Neural crest cell (in vitro differentiated cells): ENCODE measurements around the gene HACE1. TPM values are rescaled to one million over a fixed set of nuclear protein-coding genes. Genes with fewer than 3 reads are reported as not detected.
A peak's percentile ranks its signal among the peaks of the same experiment; 100 is the strongest.

Source experiments
- DNase-seq: peaks from one replicate; pipeline ENCODE4 v3.0.0; 2021; ENCODE audit warnings: low read depth, mixed read lengths, low spot score
- H3K27ac Mint-ChIP-seq: one replicate; pipeline ENCODE4 v1.8.0; 2021; ENCODE audit warnings: mild to moderate bottlenecking, mixed read lengths; ENCODE audit not compliant: unreplicated experiment
- H3K27me3 Mint-ChIP-seq: 2 replicates; pipeline ENCODE4 v1.8.0; 2021; ENCODE audit warnings: low read depth, mild to moderate bottlenecking, mixed read lengths
- H3K36me3 Mint-ChIP-seq: 2 replicates; pipeline ENCODE4 v1.8.0; 2021; ENCODE audit warnings: low read depth, mild to moderate bottlenecking, mixed read lengths
- H3K4me1 Mint-ChIP-seq: 2 replicates; pipeline ENCODE4 v1.8.0; 2021; ENCODE audit warnings: mixed read lengths
- H3K4me3 Mint-ChIP-seq: one replicate; pipeline ENCODE4 v1.8.0; 2021; ENCODE audit warnings: mild to moderate bottlenecking, mixed read lengths
- H3K9me3 Mint-ChIP-seq: 2 replicates; pipeline ENCODE4 v1.8.0; 2021; ENCODE audit warnings: mixed read lengths
- total RNA-seq: library from RNA; stranded (reverse); gene quantifications from 2 replicates; pipeline ENCODE4 v1.2.1, GENCODE V29; 2021
- TF ChIP-seq, protein P1 (sequence below): fragments of 200-600 bp; sonication (generic); conservative IDR thresholded peaks from 2 replicates; pipeline ENCODE4 v1.5.0; 2021; ENCODE audit warnings: antibody characterized with exemption, mild to moderate bottlenecking

Gene HACE1
- total RNA-seq, 1 donor from 2014 or later: 23.9 TPM

DNA sequence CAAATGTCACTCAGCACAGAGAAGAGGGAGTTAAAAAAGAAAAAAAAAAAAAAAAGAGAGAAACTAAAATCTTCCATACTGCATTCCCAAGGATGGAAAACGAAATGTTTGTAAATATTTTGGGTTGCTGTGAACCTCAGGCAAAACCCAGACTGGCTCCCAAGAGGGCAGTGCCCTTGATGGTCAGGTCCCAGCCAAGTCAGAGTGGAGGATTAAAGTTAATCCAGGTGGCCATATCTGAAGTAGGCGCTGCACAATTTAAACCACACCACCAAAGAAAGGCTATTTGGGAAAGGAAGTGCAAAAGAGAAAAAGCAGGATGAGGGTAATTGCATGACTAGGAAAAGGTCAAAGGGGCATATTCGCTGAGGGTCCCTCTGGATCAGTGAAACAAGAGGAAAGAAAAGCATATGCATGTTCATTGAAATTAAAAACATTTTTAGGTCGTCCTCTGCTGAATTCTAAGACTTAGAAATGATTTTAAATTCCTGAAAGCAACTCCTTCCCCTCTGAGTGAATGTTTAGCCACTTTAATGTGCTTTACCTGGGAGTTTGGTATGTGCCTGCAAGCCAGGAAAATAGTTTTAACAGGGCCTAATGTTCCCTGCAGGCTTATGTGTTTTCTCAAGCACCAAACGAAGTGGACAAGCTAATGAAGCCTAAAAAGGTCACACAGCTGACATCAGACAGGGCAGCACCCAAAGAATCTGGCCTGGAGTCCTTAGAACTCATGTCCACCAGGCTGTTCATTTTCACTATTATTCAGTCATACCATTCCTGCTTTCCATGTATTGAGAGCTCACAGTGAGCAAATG lies 159.1 kb downstream of the HACE1 start:
- Mint-ChIP-seq H3K36me3 (no peaks in the 10 kb centered on the region), H3K4me1 (peaks cover 20% of the 10 kb centered on the region), H3K27me3 (no peaks in the 10 kb centered on the region), H3K4me3 (no peak overlapping the region), H3K27ac (no peak overlapping the region), H3K9me3 (no peaks in the 10 kb centered on the region)
- TF ChIP-seq, protein P1, sequence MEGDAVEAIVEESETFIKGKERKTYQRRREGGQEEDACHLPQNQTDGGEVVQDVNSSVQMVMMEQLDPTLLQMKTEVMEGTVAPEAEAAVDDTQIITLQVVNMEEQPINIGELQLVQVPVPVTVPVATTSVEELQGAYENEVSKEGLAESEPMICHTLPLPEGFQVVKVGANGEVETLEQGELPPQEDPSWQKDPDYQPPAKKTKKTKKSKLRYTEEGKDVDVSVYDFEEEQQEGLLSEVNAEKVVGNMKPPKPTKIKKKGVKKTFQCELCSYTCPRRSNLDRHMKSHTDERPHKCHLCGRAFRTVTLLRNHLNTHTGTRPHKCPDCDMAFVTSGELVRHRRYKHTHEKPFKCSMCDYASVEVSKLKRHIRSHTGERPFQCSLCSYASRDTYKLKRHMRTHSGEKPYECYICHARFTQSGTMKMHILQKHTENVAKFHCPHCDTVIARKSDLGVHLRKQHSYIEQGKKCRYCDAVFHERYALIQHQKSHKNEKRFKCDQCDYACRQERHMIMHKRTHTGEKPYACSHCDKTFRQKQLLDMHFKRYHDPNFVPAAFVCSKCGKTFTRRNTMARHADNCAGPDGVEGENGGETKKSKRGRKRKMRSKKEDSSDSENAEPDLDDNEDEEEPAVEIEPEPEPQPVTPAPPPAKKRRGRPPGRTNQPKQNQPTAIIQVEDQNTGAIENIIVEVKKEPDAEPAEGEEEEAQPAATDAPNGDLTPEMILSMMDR: no peak
- no peak for DNase-seq

DNA sequence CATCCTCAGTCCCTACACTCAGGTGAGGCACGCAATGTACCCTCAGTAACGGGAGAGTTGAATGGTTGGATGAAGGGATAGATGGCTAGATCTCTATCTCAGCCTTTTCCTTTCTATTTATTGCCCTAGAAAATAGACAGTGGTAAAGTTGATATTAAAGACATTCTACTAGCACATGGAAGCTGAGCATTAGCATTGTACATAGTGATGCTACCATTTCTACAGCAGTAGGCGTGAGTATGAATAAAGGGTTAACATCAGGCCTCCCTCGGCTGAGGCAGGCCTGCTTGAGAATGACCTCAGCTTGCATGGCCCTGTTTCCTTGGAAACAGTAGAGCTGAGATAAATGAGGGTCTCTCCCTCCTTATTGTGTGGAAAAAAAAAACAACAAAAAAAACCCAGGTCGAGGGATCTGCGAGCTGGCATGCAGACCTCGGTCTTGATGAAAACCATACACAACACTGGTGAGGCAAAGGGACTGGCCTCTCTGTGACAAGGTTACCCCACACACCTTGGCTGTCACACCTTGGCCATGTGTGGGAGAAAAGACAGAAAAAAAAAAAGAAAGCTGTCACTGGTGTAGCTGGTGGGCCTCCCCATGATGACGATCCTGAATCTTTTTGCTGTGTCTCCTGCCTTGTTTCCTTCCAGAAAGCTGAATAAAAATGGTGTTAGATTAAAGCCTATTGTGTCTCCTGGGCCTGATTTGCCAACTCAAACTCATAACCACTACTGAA lies 160.0 kb downstream of the HACE1 start:
- DNase-seq: peak; percentile 5
- TF ChIP-seq, protein P1: no peak
- Mint-ChIP-seq H3K27ac (no peak overlapping the region), H3K9me3 (no peaks in the 10 kb centered on the region), H3K4me1 (peaks cover 15% of the 10 kb centered on the region), H3K4me3 (no peak overlapping the region), H3K36me3 (no peaks in the 10 kb centered on the region), H3K27me3 (no peaks in the 10 kb centered on the region)

DNA sequence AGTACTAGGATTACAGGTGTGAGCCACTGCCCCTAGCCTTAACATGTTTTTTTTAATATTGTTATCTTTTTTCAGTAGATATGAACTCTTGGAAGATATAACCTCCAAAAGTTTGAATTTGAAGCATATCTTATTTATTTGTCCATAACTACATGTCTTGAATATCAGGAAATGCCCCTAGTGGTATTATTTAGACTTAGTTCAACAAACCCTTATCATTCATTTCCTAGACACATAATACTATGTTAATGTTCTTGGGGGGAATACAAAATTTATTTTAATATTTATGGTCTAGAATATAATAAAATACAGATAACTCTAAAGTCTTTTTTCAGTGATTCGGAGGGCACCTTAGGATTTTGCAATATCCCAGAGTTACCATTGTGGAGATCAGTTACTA lies 160.7 kb downstream of the HACE1 start:
- Mint-ChIP-seq H3K9me3 (no peaks in the 10 kb centered on the region), H3K4me3 (peak overlapping the region; percentile 35), H3K36me3 (no peaks in the 10 kb centered on the region), H3K27me3 (no peaks in the 10 kb centered on the region), H3K4me1 (peaks cover 10% of the 10 kb centered on the region), H3K27ac (no peak overlapping the region)
- DNase-seq: no peak
- TF ChIP-seq, protein P1: no peak

DNA sequence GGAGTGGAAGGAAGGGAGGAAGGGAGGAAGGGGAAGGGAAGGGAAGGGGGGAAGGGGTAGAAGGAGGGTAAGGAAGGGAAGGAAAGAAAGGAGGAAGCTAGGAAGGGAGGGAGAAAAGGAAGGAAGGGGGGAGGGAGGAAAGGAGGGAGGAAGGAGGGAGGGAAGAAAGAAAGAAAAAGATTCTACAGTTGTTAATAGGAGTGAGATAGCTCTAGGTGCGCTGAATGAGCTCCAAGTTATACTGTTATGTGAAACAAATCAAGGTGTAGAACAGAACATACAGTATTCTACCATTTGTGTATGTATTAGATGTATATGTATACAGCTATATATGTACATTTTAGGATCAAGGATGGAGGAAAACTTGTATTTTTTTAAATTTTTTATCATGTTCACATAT lies 167.7 kb downstream of the HACE1 start:
- Mint-ChIP-seq H3K4me1 (peaks cover 37% of the 10 kb centered on the region), H3K27me3 (no peaks in the 10 kb centered on the region), H3K4me3 (no peak overlapping the region), H3K36me3 (no peaks in the 10 kb centered on the region), H3K9me3 (no peaks in the 10 kb centered on the region), H3K27ac (no peak overlapping the region)
- TF ChIP-seq, protein P1: no peak
- no peak for DNase-seq

DNA sequence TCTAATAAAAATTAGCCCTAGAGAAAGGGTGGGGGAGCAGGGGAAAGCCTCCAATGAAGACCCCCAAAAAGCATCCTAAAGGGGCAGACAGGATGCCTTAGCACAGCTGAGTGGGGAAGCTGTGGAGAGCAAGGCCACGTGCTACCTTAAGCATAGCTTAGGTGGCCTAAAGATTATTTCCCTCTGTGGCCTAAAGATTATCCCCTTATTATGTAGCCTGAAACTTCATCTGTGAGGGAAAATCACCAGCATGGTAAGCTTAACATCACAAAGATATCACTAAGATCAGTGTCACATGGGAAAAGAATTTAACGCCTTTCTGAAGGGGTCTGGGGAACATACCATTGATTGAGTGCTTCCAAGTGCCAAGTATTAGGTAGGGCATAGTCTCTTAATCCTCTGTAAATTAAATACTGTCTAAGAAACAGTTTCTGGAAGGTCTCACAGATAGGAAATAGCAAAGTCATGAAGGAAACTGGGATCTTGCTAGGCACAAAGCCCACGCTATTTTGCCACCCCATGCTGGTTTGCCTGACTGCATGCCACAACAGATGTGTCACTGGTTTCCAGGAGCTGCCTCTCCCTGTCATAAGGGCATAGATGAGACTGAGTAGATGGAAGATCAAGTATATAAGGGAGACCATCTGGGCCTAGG lies 170.0 kb downstream of the HACE1 start:
- H3K4me1 Mint-ChIP-seq: peaks cover 38% of the 10 kb centered on the region
- TF ChIP-seq, protein P1: no peak
- no peak overlapping the region for H3K27ac Mint-ChIP-seq
- no peak overlapping the region for H3K4me3 Mint-ChIP-seq
- DNase-seq: no peak
- H3K27me3 Mint-ChIP-seq: no peaks in the 10 kb centered on the region
- H3K36me3 Mint-ChIP-seq: no peaks in the 10 kb centered on the region
- no peaks in the 10 kb centered on the region for H3K9me3 Mint-ChIP-seq
